ENCODE results near the gene FERD3L.

FERD3L gene

GRCh38 chr7:19121977-19122588 lies 23.1 kb downstream of the FERD3L start:
- H3K36me3 Mint-ChIP-seq, result no peaks in the 10 kb centered on the region
- H3K9me3 Mint-ChIP-seq, result no peaks in the 10 kb centered on the region
- DNase-seq, result no peak
- no peaks in the 10 kb centered on the region for H3K4me1 Mint-ChIP-seq
- H3K27me3 Mint-ChIP-seq, result peaks cover 32% of the 10 kb centered on the region
- H3K4me3 Mint-ChIP-seq, result no peak overlapping the region
- CTCF ChIA-PET, result no interaction called here
- no peak overlapping the region for H3K27ac Mint-ChIP-seq

GRCh38 chr7:19119870-19120486 lies 25.2 kb downstream of the FERD3L start:
- H3K9me3 Mint-ChIP-seq, result no peaks in the 10 kb centered on the region
- H3K4me1 Mint-ChIP-seq, result peaks cover 3% of the 10 kb centered on the region
- H3K36me3 Mint-ChIP-seq, result no peaks in the 10 kb centered on the region
- H3K27me3 Mint-ChIP-seq, result peaks cover 52% of the 10 kb centered on the region
- CTCF ChIA-PET, result no interaction called here
- DNase-seq, result no peak
- no peak overlapping the region for H3K4me3 Mint-ChIP-seq
- H3K27ac Mint-ChIP-seq, result no peak overlapping the region

- no peak for DNase-seq
- Mint-ChIP-seq H3K36me3 (no peaks in the 10 kb centered on the region), H3K4me1 (peaks cover 3% of the 10 kb centered on the region), H3K4me3 (no peak overlapping the region), H3K27me3 (peaks cover 53% of the 10 kb centered on the region), H3K9me3 (no peaks in the 10 kb centered on the region), H3K27ac (no peak overlapping the region)
- CTCF ChIA-PET, result no interaction called here
Observed at GRCh38 chr7:19119372-19119771, 25.8 kb downstream of the FERD3L start.

- Mint-ChIP-seq H3K4me1 (peaks cover 3% of the 10 kb centered on the region), H3K9me3 (no peaks in the 10 kb centered on the region), H3K27ac (no peak overlapping the region), H3K4me3 (no peak overlapping the region), H3K36me3 (no peaks in the 10 kb centered on the region), H3K27me3 (peaks cover 58% of the 10 kb centered on the region)
- CTCF ChIA-PET, result no interaction called here
- DNase-seq, result no peak
Observed at GRCh38 chr7:19118636-19119371, 26.4 kb downstream of the FERD3L start.

DNA sequence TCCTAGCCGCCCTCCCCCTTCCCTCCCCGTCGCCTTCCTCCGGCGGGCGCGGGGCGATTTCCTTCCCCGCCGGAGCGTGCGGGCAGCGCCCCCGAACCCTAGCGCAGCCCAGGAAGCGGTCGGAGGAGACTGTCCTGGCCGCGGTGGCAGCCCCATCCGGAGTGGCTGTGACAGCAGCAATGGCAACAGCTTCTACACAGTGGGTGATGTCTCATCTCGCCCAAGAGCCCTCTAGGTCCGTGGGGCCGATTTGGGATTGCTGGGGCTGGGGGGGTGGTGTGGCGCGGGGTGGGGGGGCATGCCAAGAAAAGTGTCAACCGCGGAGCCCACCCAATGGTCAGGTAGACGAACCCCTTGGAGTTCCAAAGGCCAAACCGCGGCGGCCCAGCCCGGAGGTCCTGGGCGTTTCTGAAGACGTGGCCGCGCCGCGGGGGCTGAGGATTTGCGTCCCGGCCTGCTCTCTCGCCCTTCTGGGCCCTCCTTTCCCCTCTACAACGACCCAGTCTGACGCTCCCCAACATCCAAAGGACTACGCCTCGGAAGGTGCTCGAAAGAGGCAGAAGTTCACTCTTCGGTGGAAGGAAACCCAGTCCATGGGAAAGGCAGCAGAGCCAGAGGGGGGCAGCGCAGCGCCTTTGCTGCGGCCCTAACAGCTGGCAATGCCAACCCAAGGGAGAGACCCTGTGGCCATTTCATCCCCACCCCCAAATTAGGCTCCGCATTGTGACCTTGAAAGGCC lies 27.2 kb downstream of the FERD3L start:
- no peaks in the 10 kb centered on the region for H3K9me3 Mint-ChIP-seq
- no peak overlapping the region for H3K27ac Mint-ChIP-seq
- H3K4me1 Mint-ChIP-seq, result peaks cover 3% of the 10 kb centered on the region
- no peaks in the 10 kb centered on the region for H3K36me3 Mint-ChIP-seq
- no peak for DNase-seq
- H3K27me3 Mint-ChIP-seq, result peaks cover 61% of the 10 kb centered on the region
- no peak overlapping the region for H3K4me3 Mint-ChIP-seq
- CTCF ChIA-PET, result interaction anchor here (0.5 kb wide), 1 partner anchor 1599 kb away, joined by 4 read pairs; no protein-coding TSS in a partner anchor

DNA sequence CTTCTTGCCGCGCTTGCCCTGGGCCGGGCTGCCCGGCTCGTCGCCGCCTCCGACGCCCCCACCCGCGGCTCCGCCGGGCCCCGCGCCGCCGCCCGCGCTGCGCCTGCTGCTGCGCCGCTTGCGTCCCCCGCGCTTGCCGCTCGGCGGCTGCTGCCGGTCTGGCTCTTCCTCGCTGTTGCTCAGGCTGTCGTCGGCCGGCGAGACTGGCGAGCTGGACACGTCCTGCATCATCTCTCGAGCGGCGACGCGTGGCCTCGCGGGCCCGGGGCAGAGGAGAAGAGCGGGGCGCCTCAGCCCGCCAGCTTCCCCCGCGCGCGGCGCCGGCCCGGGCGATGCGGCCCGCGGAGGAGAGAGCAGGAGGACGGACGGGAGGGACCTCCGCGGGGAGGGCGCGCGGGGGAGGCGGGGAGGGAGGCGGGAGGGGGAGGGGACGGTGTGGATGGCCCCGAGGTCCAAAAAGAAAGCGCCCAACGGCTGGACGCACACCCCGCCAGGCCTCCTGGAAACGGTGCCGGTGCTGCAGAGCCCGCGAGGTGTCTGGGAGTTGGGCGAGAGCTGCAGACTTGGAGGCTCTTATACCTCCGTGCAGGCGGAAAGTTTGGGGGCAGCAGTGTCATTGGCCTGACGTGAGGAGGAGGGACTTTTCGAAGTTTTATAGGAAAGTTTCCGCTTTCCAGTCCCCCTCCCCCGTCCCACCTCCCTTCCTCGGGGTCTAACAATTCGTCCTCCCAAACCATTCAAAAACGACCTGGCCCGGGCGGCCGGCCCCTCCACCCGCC lies 27.9 kb downstream of the FERD3L start, which contains the start of gene TWIST1:
Gene TWIST1, minus strand, starts transcription at position 546 of the 779 bp plus-strand sequence. Its CDS starts 315 bp downstream, at position 231.
- CTCF ChIA-PET, result interaction anchor here (0.5 kb wide), 1 partner anchor 1598 kb away, joined by 4 read pairs; no protein-coding TSS in a partner anchor
- H3K9me3 Mint-ChIP-seq, result no peaks in the 10 kb centered on the region
- no peak within 1 kb of the TSS for H3K4me3 Mint-ChIP-seq
- DNase-seq, result no peak
- H3K27me3 Mint-ChIP-seq, result peaks cover 69% of the 10 kb centered on the region
- H3K4me1 Mint-ChIP-seq, result peaks cover 3% of the 10 kb centered on the region
- no peak within 1 kb of the TSS for H3K27ac Mint-ChIP-seq
- H3K36me3 Mint-ChIP-seq, result no peaks in the 10 kb centered on the region

DNA sequence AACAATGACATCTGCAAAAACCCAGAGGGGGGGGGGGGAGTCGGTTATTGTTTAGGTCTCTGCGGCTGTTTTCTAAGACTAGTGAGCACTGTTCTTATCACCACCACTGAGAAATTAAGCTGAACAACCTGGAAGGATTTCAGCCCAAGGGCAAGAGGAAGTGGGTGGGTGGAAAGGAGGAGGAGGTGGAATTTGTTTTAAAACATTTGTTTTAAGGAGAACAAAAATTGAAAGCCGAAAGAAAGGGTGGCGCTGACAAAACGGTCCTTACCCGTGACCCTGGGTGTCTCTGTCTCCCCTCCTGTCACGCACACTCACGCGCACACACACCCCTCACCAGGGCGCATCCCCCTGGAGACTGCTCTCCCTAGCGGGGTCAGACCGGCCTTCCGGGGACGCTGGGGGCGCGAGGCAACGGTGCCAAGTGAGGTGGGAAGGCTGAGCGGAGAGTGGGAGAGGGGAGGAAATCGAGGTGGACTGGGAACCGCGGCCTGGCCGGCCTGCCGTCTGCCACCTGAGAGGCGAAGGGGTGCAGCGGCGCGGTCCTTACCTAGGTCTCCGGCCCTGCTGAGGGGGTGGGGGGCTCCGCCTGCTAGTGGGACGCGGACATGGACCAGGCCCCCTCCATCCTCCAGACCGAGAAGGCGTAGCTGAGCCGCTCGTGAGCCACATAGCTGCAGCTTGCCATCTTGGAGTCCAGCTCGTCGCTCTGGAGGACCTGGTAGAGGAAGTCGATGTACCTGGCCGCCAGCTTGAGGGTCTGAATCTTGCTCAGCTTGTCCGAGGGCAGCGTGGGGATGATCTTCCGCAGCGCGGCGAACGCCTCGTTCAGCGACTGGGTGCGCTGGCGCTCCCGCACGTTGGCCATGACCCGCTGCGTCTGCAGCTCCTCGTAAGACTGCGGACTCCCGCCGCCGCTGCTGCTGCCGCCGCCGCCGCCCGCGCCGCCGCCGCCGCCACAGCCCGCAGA lies 28.8 kb downstream of the FERD3L start:
- Mint-ChIP-seq H3K36me3 (no peaks in the 10 kb centered on the region), H3K4me3 (peak overlapping the region; percentile 15), H3K27ac (no peak overlapping the region), H3K27me3 (peaks cover 78% of the 10 kb centered on the region), H3K9me3 (no peaks in the 10 kb centered on the region), H3K4me1 (peaks cover 3% of the 10 kb centered on the region)
- CTCF ChIA-PET, result interaction anchor here (0.6 kb wide), 1 partner anchor 540 kb away, joined by 4 read pairs; no protein-coding TSS in a partner anchor
- no peak for DNase-seq

GRCh38 chr7:19114551-19114855 lies 30.7 kb downstream of the FERD3L start:
- H3K4me3 Mint-ChIP-seq, result no peak overlapping the region
- H3K27me3 Mint-ChIP-seq, result peaks cover 85% of the 10 kb centered on the region
- peaks cover 3% of the 10 kb centered on the region for H3K4me1 Mint-ChIP-seq
- no peak overlapping the region for H3K27ac Mint-ChIP-seq
- no peak for DNase-seq
- H3K36me3 Mint-ChIP-seq, result no peaks in the 10 kb centered on the region
- H3K9me3 Mint-ChIP-seq, result no peaks in the 10 kb centered on the region
- CTCF ChIA-PET, result no interaction called here

DNA sequence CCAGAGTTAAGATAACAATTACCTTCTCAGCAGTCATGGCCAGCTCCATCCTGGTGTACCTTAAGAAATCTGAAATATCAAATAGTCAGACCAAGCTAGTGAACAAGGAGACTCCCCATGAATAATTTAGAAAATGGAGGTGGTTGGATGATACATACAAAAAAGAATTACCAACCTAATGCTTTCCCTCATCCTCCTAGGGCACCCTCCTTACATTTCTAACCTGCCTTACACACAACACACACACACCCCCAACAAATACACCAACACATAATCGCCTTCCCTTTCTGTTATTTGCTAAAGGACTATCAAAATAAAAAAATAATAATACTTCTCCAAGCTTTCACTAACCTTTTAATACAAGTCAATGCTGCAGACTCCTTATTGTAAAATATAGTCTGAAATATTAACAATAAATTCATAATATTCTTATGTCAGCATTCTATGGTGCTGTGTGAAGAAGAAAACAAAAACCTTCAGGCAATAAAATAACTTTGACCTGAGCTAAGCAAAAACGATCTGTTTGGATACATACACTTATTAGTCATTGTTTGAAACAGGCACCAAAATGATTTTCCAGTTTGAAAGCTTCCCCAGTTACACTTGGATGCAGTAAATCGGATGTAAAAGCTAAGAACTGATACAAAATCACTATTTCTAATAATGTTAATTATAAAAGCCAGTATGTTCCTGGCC lies 31.2 kb downstream of the FERD3L start:
- H3K36me3 Mint-ChIP-seq, result no peaks in the 10 kb centered on the region
- peaks cover 3% of the 10 kb centered on the region for H3K4me1 Mint-ChIP-seq
- no peaks in the 10 kb centered on the region for H3K9me3 Mint-ChIP-seq
- H3K27ac Mint-ChIP-seq, result no peak overlapping the region
- peaks cover 85% of the 10 kb centered on the region for H3K27me3 Mint-ChIP-seq
- no peak for DNase-seq
- H3K4me3 Mint-ChIP-seq, result no peak overlapping the region
- CTCF ChIA-PET, result no interaction called here

- Mint-ChIP-seq H3K4me1 (peaks cover 3% of the 10 kb centered on the region), H3K27ac (no peak overlapping the region), H3K27me3 (peaks cover 85% of the 10 kb centered on the region), H3K9me3 (no peaks in the 10 kb centered on the region), H3K4me3 (no peak overlapping the region), H3K36me3 (no peaks in the 10 kb centered on the region)
- CTCF ChIA-PET, result no interaction called here
- DNase-seq, result no peak
Observed at GRCh38 chr7:19113002-19113350, 32.2 kb downstream of the FERD3L start.

DNA sequence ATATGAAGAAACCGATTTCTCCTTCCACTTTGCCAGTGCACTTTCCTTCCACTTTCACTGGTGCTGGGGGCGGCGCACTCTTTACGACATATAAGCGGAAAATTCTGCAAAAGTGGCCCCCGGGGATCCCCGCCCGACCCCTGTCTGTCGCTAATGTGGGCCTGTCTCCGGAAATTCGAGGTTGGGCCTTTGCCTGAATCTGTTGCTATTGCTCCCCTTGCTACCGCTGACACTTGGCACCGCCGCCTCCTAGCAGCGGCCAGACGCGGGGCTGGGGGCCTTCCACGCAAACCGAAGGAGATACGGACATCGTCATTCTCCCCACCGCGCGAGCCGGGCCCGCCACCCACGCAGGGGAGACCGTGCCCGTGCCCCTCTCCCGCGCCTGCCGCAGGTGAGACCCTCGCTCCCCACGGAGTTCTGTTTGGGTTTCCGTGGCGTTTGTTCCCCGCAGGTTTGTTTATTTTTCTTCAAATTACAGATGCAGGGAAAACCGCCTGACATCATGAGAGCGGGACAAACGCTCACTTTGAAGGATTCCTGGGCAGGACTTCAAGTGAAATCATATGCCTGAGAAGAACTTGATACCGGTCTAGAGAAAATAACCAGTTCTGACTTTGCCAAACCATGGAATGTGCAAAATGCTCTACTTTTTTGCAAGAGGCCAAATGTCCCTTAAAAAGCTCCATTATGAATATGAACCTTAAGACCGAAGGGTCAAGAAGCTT lies 32.8 kb downstream of the FERD3L start:
- H3K9me3 Mint-ChIP-seq, result no peaks in the 10 kb centered on the region
- H3K27ac Mint-ChIP-seq, result no peak overlapping the region
- H3K36me3 Mint-ChIP-seq, result no peaks in the 10 kb centered on the region
- no peak for DNase-seq
- H3K4me1 Mint-ChIP-seq, result peaks cover 3% of the 10 kb centered on the region
- CTCF ChIA-PET, result no interaction called here
- peaks cover 85% of the 10 kb centered on the region for H3K27me3 Mint-ChIP-seq
- no peak overlapping the region for H3K4me3 Mint-ChIP-seq
